K562 (cell line): Measurements from ENCODE around the gene ZNF124. TPM values are rescaled to one million over a fixed set of nuclear protein-coding genes. Genes with fewer than 3 reads are reported as not detected.

Experiments used
- CBX1 ChIP-seq: sonication (generic); IDR thresholded peaks from 2 replicates; pipeline ENCODE4 v1.6.1; 2016; ENCODE audit warnings: antibody characterized with exemption, low read depth, mild to moderate bottlenecking
- CBX2 ChIP-seq: fragments of 200-600 bp; sonication (generic); IDR thresholded peaks from one replicate; pipeline ENCODE4 v1.6.1; 2012; ENCODE audit warnings: mild to moderate bottlenecking, low read length, inconsistent platforms; ENCODE audit not compliant: insufficient read depth, poor library complexity, severe bottlenecking
- CTCF ChIP-seq, 3 experiments: IDR thresholded peaks in 2 of 3; conservative IDR thresholded peaks in 1 of 3; 2 replicates each; pipeline ENCODE4 v1.5.1; 2011 to 2012; ENCODE audit warnings: low read length in 3 of 3, mild to moderate bottlenecking in 3 of 3, control low read depth in 2 of 3, improper control_type of control experiment in 1 of 3, inconsistent platforms in 1 of 3, low read depth in 1 of 3, mixed read lengths in 1 of 3, moderate library complexity in 1 of 3; ENCODE audit not compliant: insufficient read depth in 2 of 3
- ERF ChIP-seq: fragments of 450-650 bp; formaldehyde crosslinking; IDR thresholded peaks from 2 replicates; pipeline ENCODE4 v1.4.0; 2020; ENCODE audit warnings: mild to moderate bottlenecking, mixed read lengths
- FOXA1 ChIP-seq: fragments of 450-650 bp; IDR thresholded peaks from 2 replicates; pipeline ENCODE4 v1.6.1; 2016; ENCODE audit warnings: mild to moderate bottlenecking, borderline replicate concordance
- IRF9 ChIP-seq: fragments of 450-650 bp; IDR thresholded peaks from 2 replicates; pipeline ENCODE4 v1.6.1; 2016; ENCODE audit warnings: missing biosample characterization, missing genetic modification characterization
- KAT7 ChIP-seq: sonication (generic); formaldehyde crosslinking; IDR thresholded peaks from 2 replicates; pipeline ENCODE4 v1.8.0; 2022; ENCODE audit warnings: missing genetic modification reagents, mild to moderate bottlenecking, borderline replicate concordance
- KDM4B ChIP-seq, 2 experiments: fragments of 450-650 bp in 1 of 2; sonication (generic) in 1 of 2; IDR thresholded peaks; 2 replicates each; pipeline ENCODE4 v1.6.1; 2016 to 2017; ENCODE audit warnings: borderline replicate concordance in 2 of 2, antibody characterized with exemption in 1 of 2, low read depth in 1 of 2, mild to moderate bottlenecking in 1 of 2
- KHSRP ChIP-seq: fragments of 450-650 bp; IDR thresholded peaks from 2 replicates; pipeline ENCODE4 v1.6.1; 2017
- KLF10 ChIP-seq: fragments of 250-450 bp; sonication (Bioruptor Pico); IDR thresholded peaks from 2 replicates; pipeline ENCODE4 v1.6.1; 2021; ENCODE audit warnings: matching md5 sums
- NKRF ChIP-seq: fragments of 450-650 bp; IDR thresholded peaks from 2 replicates; pipeline ENCODE4 v1.6.1; 2016; ENCODE audit warnings: borderline replicate concordance
- SLC30A9 ChIP-seq: fragments of 250-450 bp; sonication (Bioruptor Pico); IDR thresholded peaks from 2 replicates; pipeline ENCODE4 v1.8.0; 2022; ENCODE audit warnings: mild to moderate bottlenecking, moderate library complexity
- TAF7 ChIP-seq: fragments of 450-650 bp; IDR thresholded peaks from 2 replicates; pipeline ENCODE4 v1.6.1; 2016; ENCODE audit warnings: missing genetic modification characterization, missing compliant biosample characterization
- TSC22D4 ChIP-seq: fragments of 450-650 bp; IDR thresholded peaks from 2 replicates; pipeline ENCODE4 v1.6.1; 2016; ENCODE audit warnings: missing genetic modification characterization, missing biosample characterization, control low read depth
- UBTF ChIP-seq, 2 experiments: IDR thresholded peaks; 2 replicates each; pipeline ENCODE4 v1.6.1; 2012; ENCODE audit warnings: improper control_type of control experiment in 2 of 2, low read depth in 2 of 2, low read length in 2 of 2, borderline replicate concordance in 1 of 2
- ZNF583 ChIP-seq: fragments of 250-450 bp; sonication (Bioruptor Pico); IDR thresholded peaks from 2 replicates; pipeline ENCODE4 v1.4.0; 2020
- ZNF740 ChIP-seq, 3 experiments: fragments of 200-800 bp in 1 of 3; sonication (Bioruptor generic) in 1 of 3; sonication (generic) in 1 of 3; formaldehyde crosslinking in 1 of 3; IDR thresholded peaks; 2 replicates each; pipeline versions ENCODE4 v1.6.1 to v1.8.0; 2016 to 2022; ENCODE audit warnings: mild to moderate bottlenecking in 2 of 3, missing compliant biosample characterization in 2 of 3, missing genetic modification characterization in 2 of 3, missing genetic modification reagents in 1 of 3
- ZNF79 ChIP-seq: fragments of 250-450 bp; sonication (Bioruptor Pico); IDR thresholded peaks from 2 replicates; pipeline ENCODE4 v1.4.0; 2020; ENCODE audit warnings: low read depth, mild to moderate bottlenecking, moderate library complexity
- ZSCAN29 ChIP-seq: fragments of 450-650 bp; IDR thresholded peaks from 2 replicates; pipeline ENCODE4 v1.6.1; 2017
- polyA plus RNA-seq, 8 experiments: library from polyadenylated mRNA; depleted of rRNA in 4 of 8; stranded (reverse) in 5 of 8; unstranded in 3 of 8; fragments of >200 nt; fragmentation: Nextera tagmentation in 2 of 8; fragmentation: Illumina TruSeq in 1 of 8; extraction: Ambion mirVana in 2 of 8; extraction: Trizol in 1 of 8; gene quantifications; 2 replicates each; pipeline versions ENCODE4 v1.2.1 to v1.2.3, GENCODE V29; 2011 to 2014; ENCODE audit warnings: inconsistent platforms in 1 of 8, missing spikeins in 1 of 8
- total RNA-seq, 7 experiments: library from RNA; depleted of rRNA in 6 of 7; stranded (reverse); fragments of >200 nt in 6 of 7; fragmentation: Illumina TruSeq in 2 of 7; extraction: Trizol in 2 of 7; gene quantifications; 2 replicates each; pipeline versions ENCODE4 v1.2.1 to v1.2.3, GENCODE V29; 2011 to 2021; ENCODE audit warnings: low replicate concordance in 1 of 7

Gene ZNF124
- total and polyA plus RNA-seq, 9 of the 15 experiments (the other 6 are each of a cell fraction or from before 2014, with no cell fraction given) = 7.6 to 71.5 (median 20.2) TPM

- TF ChIP-seq TSC22D4 (tag) = no peak
- TF ChIP-seq ZNF79 (CRISPR knock-in tag) = no peak
- peak; percentile 54; the same call in 1 of the 2 replicates for TF ChIP-seq CBX1
- peak; percentile 76; the same call in 1 of the 2 replicates for TF ChIP-seq TAF7 (tag)
- no peak; a peak in 1 of 4 replicates for TF ChIP-seq KDM4B (IDR thresholded peaks at IDR 0.05; ENCODE audit: borderline replicate concordance in 2 of 2, low read depth in 1 of 2)
- peak; percentile 98 for TF ChIP-seq NKRF
- no peak for TF ChIP-seq ZNF740 (CRISPR knock-in tag; IDR thresholded peaks at IDR 0.05)
- no peak for TF ChIP-seq ZNF740 (tag; IDR thresholded peaks at IDR 0.05)
- TF ChIP-seq KAT7 = no peak
- TF ChIP-seq CBX2 = no peak
- TF ChIP-seq SLC30A9 (CRISPR knock-in tag) = no peak
- no peak for TF ChIP-seq IRF9 (tag)
- TF ChIP-seq ZSCAN29 = no peak
- TF ChIP-seq FOXA1 = no peak
- TF ChIP-seq ZNF583 (CRISPR knock-in tag) = 0 out of 2 replicates have a peak, but pooled peaks have one; percentile 34
- TF ChIP-seq CTCF (IDR thresholded peaks at IDR 0.05 in 2 of 3, conservative IDR thresholded peaks at IDR 0.05 in 1 of 3; ENCODE audit: insufficient read depth in 2 of 3, low read depth in 1 of 3, low read length in 3 of 3) = no peak
- peak; percentile 68; the same call in 1 of the 2 replicates for TF ChIP-seq ERF (CRISPR knock-in tag)
- no peak for TF ChIP-seq KLF10
- TF ChIP-seq KHSRP = no peak
- peak in 1 of 2 experiments; percentile 71; a peak in 1 of 4 replicates for TF ChIP-seq UBTF (IDR thresholded peaks at IDR 0.05; ENCODE audit: borderline replicate concordance in 1 of 2, low read depth in 2 of 2, low read length in 2 of 2)
Measured at GRCh38 chr1:247210376-247211117, 38.7 kb upstream of the ZNF124 start (continued).
